HG03457 (cell line): Measurements from ENCODE around the gene LRRFIP2.
"Not testable (repeated sequence)": the region's sequence is repeated elsewhere in the genome, so short reads cannot be mapped to it uniquely, and the experiment has no call there.

Source experiments
- ATAC-seq: cut with Tn5 transposase; IDR thresholded peaks from one replicate; pipeline ENCODE4 v1.9.1; 2021; ENCODE audit warnings: moderate number of reproducible peaks; ENCODE audit not compliant: unreplicated experiment

Gene LRRFIP2

DNA sequence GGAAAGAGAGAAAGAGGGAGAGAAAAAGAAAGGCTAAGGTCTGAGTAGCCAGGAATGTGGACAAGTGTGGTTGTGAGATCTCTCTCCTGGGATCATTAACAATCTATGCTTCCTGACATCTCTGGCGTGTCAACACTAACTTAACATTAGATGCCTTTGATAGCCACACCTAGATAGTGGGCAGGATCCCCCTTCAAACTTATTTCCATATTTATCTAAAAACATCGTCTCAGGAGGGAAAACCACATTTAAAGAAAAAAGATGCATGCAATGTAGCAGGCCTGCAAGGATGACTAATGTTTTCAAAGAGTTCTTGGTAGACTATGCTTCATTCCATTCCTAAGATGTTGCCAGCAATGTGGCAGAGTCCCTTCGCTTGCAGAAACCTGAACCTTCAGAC lies 100.2 kb downstream of the LRRFIP2 start:
- ATAC-seq, result no peak

DNA sequence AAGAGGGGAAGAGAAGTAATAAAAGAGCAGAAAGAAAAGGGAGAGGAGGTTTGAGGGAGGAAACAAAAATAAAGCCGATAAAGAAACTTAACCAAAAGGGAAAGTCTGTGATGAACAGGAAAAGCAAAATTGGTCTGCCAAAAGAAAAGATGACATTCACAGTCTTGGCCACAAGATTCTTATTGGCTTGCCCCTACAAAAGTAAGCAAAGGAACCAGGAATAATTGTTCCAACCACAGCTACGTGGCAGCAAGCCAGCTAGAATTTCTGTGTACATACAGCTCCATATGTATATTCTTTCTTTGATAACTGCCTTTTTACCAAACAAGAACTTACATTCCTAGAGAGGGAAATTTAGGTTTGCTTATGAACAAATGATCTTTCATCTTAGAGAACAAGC lies 101.5 kb downstream of the LRRFIP2 start:
- ATAC-seq, result no peak

DNA sequence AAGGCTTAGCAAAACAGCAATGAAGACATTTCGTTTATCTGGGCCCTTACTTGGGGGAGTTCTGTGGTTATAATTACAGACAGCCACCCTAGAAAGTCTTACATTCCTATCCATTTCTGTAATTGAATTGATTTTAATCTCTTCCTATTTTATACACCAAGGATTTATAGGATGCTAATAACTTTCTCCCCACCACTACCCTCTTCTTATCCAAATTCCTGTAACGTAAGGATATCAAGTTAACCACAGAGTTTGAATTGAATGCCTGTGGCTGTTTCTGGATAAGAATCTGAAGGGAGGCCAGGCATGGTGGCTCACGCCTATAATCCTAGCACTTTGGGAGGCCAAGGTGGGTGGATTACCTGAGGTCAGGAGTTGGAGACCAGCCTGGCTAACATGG lies 102.5 kb downstream of the LRRFIP2 start:
- ATAC-seq, result no peak

DNA sequence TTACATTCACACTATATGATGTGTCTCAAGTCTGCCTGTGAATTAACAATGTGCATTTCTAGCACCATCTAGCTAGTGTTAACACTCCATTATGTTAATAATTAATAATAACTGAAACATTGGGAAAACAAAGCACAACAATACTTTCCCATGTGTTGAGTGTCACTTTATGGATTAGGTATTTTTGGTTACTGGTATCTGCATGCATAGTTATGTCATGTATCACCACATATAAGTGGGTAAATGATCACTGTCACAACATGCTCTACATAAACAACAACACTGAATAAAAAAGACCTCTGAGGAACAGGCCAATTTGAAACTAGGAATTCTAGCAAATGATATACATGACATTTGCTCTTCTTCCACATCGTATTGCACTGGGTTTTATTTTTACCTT lies 106.4 kb downstream of the LRRFIP2 start:
- ATAC-seq, result no peak

DNA sequence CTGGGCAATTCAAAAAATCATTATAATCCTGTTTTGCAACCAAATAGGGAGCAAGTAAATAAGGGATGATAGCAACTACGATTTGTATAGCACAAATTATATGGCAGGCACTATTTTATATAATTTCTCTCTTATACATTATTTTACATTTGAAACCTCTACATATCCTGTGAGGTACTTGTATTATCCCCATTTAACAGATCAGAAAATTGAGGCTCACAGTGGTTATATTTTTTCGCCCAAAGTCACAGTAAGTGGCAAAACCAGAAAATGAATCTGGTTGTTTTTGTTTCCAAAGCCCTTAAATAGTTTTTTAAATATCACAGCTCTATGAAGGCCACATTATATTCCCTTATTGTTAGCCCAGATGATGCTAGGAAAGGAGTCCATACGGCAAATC lies 106.8 kb downstream of the LRRFIP2 start:
- ATAC-seq, result no peak

DNA sequence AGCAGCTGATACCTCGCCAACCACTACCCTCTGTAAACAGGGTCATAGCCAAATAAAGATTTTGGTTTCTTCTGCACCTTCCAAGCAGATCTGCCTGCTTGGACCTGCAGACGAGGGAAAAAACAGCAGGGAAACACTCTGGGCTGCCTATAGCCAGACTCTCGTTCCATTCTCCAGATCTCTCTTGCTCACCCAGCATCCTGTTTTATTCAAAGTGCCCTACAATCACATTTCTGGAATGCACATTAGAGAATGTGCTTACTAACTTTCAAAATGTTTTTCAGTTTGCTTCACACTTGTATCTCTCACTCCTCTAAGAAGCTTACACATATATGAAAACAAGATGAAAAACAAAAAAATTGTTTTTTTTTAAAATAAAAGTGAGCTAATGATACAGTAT lies 109.6 kb downstream of the LRRFIP2 start:
- ATAC-seq, result no peak

DNA sequence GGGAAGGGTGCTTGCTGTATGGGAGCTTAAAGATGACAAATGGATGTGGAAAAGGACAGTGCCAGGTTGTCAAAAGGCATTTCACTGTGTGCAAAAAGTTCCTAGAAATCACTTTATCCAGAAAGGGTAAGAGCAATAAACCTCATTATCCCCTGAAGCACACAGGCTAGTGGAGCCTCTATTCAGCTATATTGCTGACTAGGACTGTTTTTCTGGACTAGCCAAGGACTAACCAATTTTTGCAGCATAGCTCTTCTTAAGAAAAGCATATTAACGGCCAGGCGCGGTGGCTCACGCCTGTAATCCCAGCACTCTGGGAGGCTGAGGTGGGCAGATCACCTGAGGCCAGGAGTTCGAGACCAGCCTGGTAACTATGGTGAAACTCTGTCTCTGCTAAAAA lies 116.3 kb downstream of the LRRFIP2 start:
- ATAC-seq, result no peak

DNA sequence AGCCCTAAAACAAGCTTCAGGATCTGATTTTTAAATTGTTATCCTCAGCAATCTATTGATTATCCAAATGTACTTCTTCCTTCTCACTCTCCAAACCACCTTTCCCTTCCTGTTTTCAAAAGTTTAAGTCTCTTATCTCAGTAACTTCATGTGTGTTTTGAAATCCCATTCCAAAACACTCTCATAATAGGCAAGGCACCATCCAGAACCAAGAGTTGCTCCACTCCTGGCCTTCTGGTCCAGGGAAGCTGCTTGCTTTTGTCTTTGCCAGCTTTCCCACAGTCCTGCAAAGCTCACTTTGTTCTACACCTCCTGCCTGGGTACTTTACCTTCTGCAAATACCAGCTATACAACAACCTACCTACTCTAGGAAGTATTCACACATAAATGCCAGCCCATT lies 117.6 kb downstream of the LRRFIP2 start:
- no peak for ATAC-seq

DNA sequence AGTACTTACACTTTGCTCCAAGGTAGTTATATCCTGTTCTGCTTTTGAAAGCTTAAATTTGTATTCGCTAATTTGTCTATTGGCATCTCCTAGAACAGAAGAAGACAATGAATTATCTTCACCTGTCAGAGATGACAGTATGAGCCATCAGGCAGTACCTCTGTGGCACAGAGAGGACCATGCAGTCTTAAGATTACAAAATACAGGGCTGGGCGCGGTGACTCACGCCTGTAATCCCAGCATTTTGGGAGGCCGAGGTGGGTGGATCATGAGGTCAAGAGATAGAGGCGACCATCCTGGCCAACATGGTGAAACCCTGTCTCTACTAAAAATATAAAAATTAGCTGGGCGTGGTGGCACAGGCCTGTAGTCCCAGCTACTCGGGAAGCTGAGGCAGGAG lies 119.3 kb downstream of the LRRFIP2 start:
- ATAC-seq, result not testable (repeated sequence)

DNA sequence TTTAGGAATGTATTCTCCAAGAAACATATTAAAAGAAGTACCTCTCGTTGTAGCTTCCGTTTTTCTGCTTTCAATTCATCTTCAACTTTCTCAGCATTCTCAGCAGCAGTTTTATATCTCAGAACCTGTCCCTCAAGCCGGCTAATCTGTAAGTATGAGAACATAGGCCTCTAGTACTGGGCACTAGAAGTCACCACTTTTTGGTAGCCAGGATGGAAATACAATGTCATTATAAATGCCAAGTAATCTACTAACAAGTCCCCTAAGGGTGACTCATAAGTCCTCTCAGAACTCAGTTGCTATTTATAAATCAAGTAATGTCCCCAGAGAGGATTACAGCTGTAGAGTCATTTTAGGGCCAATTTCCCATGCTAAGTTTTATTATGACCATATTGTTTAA lies 120.0 kb downstream of the LRRFIP2 start:
- ATAC-seq, result peak; percentile 75

DNA sequence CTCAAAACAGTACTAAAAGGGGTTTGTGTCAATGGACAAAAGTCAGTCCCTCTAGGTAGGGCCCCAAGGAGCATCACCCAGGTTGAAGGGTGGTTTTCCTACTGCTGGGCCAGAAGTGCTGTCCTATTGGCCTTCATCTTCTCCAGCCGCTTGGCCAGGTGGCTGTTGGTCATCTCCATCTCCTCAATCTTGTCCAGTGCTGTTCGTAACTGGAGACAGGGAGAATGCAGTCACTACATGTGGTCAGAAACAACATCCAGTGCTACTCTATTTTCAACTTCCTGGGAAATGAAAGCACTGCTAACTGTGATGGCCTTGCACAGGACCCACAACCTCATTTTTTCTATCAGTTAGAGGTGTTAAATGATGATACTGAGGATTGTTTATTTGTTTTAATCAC lies 120.6 kb downstream of the LRRFIP2 start:
- ATAC-seq, result no peak

DNA sequence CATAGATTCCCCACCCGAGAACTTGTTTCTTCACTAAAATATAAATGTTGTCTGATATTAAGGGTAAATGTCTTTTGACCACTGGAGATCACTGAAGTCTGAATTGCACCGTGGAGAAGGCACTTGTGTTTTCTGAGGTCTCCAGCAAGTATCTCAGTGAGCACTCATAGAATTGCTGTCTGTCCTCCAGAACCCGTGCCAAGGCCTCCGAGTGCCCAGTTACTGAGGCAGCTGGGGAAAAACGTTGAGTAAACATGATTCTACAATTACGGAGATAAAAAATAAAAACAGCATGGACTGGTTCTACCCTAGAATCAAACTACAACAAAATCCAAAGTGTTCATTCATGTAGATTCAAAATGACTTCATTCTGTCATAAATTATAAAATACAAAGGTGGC lies 121.0 kb downstream of the LRRFIP2 start:
- no peak for ATAC-seq

DNA sequence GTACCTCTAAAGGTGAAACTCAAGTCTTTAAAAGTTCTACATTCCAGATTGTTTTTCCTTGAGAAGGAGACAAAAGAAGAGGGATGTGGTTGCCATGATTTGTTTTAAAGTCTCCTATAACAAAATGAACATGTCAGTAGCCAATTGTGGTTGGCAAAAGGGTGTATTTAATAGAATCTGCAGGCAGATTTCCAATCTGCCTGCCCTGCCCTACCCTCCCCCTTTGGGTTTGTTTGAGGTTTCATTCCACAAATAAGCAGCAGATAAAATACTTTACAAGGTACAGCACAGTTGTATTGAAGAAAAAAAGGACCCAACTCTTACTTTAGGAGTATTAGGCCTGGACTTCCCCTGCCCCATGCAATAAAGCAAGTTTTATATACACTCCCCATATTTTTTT lies 121.5 kb downstream of the LRRFIP2 start:
- no peak for ATAC-seq

DNA sequence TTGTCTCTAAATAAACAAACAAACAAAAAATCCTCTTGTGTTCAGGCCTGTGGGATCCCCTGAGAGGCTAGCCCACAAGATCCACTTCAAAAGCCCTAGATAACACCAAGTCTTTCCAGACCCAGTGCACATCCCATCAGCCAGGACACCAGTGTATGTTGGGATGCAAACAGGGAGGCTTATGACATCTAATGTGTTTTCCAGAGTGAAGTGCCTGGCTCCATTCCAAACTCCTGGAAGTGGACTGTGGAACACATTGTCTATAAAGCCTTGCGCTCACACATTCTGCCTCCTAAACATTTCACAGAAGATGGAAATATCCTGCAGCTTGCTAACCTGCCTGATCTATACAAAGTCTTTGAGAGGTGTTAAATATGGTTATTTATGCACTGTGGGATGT lies 124.1 kb downstream of the LRRFIP2 start:
- no peak for ATAC-seq

DNA sequence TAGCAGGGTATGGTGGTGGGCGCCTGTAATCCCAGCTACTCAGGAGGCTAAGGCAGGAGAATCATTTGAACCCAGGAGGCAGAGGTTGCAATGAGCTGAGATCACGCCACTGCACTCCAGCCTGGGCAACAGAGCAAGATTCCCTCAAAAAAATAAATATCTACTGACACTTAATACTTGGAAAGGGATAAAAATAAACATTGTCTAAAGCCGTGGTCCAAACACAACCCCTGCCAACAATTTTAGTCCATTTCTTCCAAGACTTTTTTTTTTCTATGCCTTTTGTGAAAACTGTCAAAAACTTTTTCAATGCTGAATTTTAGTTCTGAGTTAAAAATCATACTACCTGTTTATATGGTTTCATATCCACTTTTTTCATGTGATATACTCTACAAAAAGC lies 131.7 kb downstream of the LRRFIP2 start:
- ATAC-seq, result not testable (repeated sequence)

DNA sequence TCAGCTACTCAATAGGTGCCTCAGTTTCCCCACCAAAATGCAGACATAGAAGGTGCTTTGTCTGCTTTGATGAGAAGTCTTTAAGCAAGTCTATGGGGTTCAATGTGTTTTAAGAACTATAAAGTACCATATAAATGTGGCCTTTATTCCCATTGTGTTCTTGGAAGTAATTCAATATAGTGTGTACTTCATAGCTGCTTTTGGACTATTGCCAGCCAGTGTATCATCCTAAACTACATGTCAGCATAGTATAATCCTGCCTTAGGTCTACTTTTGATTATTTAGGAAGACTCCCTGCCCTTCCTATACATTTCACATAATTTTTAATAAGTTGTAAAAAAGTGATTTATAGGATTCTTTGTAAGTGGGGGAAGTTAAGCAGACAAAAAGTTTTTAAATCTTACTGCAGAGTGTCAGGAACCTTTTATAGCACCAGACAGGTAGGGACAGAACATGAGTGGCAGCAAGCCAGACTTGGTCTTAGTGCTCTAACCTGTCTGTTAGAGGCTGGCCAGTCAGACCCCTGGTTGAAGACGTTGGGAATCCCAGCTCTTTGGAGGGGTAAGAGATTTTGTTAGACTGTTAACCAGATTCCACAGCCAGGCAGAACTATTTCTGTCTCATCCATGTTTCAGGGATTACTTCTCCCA lies 132.7 kb downstream of the LRRFIP2 start:
- ATAC-seq, result no peak

DNA sequence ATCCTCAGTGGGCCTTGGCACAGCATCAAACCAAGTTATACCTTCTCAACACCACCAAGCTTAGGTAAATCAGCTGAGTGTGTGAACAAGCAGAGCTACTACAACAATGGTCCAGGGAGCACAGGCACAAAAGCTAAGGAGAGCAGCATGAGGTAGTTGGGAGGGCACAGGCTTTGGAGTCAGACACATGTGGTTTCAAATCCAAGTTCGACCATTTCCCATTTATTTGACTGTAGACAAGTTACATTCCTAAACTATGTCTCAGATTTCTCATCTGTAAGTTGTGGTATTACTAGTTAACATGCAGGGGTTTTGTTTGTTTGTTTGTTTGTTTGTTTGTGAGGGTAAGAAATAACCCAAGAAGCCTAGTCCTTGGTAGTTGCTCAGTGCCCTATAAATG lies 134.2 kb downstream of the LRRFIP2 start:
- no peak for ATAC-seq

DNA sequence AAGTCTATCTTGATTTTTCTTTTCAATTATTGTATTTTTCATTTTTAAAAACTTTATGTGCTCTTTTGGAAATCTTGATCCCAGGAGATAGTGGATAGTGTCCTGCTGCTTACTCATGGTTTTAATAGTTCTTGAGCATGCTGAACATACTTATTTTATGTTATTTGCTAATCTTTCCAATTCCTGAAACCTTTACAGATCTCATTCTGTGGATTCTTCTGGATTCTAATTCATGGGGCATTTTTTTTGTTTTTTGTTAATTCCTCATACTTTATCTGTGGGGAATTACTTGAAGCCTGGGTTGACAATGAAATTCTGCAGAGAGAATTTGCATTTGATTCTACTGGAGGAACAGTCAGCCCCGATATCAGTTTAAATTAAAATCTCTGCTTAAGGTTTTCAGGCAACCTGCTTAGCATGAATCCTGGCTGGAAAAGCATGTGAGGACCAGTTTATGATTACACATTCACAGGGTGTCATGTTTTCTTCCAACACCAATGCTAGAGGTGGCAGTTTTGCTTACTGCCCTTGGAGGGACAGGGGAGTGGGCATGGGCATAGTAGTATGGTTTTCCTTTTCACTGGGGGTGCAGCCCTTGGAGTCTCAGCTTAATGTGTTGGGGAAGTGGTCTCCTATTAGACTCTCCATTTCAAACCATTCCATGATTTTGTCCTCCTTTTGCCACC lies 135.1 kb downstream of the LRRFIP2 start:
- no peak for ATAC-seq

DNA sequence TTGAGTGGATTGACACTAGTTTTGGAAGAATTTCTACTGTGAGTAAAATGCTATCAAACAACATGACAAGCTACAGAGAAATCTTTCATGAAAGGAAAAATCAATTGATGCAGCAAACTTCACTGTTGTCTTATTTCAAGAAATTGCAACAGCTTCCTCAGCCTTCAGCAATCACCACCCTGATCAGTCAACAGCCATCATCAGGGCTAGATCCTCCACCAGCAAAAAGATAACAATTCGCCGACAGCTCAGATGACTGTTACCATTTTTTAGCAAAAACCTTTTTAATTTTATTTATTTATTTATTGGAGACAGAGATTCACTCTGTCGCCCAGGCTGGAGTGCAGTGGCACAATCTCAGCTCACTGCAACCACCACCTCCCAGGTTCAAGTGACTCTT lies 137.0 kb downstream of the LRRFIP2 start:
- ATAC-seq, result no peak

DNA sequence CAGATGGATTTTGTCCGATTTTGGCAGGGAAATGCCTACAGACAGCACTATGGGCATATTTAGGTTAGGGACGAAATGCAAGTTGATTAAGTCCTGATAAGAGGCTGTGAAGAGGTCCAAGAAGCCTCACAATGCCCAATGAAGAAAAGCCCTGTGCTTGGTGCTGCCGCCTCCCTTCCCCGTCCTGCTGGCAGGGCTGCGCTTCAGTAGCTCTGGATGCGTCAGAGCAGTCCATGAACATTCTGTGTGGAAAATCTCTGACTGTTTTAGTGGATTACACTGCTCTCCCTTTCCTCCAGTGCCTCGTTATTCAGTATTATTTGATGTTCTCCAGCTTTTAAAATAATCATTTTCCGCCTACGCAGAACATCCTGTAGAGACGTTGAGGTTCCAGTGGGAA lies 141.4 kb downstream of the LRRFIP2 start:
- ATAC-seq, result no peak

DNA sequence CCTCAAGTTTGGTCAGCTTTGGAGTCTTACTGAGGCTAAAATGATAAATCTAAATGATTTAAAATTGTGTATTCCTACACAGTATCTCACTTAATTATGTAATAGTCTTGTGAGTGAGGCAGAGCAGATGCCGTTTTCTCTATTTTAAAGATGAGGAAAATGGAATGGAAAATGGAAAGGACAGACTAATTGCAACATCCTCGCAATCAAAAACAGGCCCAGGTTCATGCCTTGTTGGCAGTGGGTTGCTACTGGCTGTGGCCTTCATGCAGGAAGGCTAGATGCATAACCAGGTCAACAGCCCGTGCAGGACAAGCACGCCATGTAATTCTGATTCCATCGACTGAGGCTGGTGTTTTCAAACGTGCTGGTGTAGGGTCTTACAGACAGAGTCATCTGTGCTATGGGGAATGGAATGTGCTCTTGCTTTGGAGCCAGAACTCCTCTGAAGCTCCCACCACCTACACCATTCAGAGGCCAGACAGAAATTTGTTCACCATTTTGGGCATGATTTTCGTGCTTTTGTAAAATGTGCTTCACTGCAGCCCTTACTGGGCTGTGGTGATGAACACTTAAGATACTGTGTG lies 143.2 kb downstream of the LRRFIP2 start:
- no peak for ATAC-seq

DNA sequence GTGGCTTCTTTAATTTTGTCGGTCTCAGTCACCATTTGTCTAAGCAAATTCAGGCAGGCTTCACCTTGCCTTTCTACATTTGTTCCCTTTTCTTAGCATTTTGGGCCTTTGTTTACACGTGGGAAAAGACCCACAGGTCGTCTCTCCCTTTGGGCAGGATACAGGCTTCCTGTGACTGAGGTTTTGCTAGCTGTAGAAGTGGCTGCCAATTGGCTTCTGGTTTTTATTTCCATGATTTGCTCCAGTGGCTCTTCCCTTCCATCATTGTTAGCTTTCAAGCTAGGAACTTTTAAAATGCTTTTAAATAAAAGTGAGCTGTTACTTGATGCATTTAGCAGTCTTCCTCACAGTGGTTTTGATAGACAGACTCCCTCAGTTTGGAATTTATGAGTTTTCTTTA lies 143.8 kb downstream of the LRRFIP2 start:
- no peak for ATAC-seq
